HG02571 (cell line): ENCODE measurements around the gene COL4A1.

Source experiments
- ATAC-seq: cut with Tn5 transposase; IDR thresholded peaks from one replicate; pipeline ENCODE4 v1.9.1; 2021; ENCODE audit warnings: mild to moderate bottlenecking, moderate library complexity; ENCODE audit not compliant: unreplicated experiment

COL4A1 gene

DNA sequence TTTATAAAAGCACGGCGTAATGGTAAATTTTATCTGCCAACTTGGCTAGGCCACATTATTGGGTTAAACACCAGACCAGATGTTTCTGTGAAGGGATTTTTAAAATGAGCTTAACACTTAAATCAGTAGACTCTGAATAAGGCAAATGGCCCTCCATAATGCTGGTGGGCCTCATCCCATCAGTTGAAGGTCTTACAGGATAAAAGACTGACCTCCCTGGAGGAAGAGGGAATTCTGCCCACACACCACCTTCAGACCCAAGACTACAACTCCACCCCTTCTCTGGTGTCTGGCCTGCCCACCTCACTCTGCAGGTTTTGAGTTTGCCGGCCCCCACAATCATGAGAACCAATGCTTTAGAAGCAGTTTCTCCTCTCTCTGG is 96.4 kb downstream of the COL4A1 start:
- ATAC-seq: no peak

DNA sequence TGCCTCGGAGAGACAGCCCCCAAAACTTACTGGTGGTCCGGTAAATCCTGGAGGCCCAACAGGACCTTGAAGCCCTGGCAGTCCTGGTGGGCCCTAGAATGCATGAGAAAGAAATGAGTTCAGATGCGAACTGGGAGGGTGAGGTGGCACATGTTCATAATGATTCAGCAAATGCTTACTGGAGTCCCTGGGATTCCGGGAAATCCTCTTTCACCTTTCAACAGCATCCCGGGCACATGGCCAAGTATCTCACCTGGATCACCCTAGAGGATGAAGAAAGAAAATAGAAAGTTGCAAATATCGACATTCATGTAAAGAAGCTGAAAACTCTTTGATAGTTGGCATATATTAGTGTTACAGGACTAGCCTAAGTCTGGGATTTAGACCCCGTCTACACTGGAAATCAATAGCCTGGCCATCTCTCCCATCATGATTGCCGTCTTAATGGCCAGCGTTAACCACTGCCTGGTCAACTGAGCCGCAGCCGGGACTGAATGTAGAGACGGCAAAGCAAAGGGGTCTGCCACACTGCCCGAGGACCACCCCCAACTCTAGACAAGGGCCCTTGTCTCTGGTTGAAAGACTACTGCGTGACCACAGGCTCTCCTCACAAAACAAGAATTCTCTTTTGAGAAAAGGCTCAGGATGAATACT is 96.9 kb downstream of the COL4A1 start:
- no peak for ATAC-seq

DNA sequence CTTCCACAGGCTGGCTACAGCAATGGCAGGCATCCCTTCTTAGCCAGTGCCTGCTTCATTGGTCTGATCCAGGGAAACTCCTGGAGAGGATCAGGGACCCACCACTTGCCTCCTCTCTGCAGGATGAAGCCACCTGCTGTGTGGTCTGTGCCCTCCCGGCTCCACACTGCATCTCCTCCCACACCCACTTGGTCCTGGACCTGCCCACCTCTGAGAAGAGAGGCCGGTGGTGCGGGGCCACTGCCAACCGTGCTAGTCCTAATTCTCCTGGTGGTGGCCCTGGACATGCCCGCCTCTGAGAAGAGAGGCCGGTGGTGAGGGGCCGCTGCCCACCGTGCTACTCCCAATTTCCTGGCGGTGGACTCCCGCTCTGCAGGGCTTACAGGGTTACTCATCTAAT is 98.8 kb downstream of the COL4A1 start:
- ATAC-seq: no peak

DNA sequence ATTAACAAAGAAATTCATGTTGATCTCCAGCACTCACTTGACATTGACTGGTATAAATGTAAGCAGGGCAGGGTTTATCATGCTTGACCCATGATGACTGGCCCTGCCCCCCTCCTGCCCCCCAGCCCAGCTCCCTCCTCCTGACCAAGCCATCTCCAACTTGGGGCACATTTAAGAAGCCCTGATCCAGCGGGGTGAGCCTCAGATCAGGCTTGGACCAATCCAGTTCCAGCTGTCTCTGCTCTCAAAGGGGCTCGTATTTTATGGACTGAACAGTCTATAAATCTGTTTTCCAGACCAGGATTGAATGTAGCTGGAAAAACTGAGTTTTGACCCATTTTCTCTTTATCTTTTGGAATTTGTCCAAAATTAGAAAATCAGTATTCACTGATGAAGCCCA is 100.0 kb downstream of the COL4A1 start:
- ATAC-seq: no peak

DNA sequence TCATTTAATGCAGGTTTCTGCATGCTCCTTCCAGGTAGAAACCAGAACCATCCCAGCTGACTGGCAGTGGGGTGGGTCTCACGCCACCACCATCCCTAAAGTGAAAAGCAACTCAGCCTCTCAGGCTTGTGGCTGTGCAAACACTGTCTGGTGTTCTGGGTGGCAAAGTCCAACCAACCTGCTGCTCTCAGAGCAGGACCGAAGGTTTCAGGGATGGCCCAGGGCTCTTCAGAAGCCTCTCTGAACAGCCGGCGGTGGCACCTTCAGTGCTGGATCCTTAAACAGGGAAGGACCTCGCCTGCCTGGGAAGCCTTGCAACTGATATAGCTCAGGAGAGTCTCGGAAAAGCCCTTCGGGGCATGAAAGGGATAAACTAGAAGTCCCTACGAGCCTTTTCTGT is 100.8 kb downstream of the COL4A1 start:
- no peak for ATAC-seq

DNA sequence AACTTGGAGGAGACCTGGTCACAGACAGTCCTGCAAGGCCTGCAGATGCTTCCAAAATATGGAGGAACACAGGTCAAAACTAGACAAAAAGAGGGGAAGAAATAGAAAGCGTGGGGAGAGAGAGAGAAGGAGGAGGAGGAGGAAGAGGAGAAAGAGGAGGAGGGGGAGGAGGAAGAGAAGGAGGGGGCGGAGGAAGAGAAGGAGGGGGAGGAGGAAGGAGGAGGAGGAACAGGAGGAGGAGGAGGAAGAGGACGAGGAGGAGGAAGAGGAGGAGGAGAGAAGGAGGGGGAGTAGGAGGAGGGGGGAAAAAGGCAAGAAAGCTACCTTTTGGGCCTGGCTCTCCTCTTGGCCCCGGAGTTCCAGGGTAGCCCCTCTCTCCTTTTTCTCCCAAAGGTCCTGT is 105.8 kb downstream of the COL4A1 start:
- no peak for ATAC-seq

DNA sequence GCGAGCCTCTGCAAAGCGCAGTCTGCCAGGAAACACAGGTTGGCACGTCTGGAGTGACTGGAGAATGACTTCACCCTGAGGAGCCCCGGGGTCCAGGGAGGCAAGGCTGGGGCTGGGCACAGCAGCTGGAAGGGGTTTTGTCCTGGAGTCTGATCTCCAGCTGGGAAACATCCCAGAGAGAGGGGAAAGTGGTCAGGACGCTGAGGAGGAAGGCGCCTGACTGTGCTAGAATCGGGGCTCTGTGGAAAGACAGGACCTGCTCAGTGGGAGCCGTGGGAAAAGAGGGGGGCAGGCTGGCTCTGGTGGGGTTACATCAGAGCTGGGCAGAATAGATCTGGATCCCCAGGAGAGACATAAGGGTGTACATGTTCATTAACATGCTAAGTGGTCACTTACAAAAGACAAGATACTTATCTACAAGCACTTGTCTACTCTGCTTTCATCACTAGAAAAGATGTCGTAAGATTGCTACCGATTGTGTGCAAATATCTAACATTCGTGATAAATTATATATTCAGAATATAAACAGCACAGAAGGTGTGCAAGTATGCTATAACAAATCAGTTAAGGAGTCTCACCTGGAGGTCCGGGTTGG is 106.6 kb downstream of the COL4A1 start:
- no peak for ATAC-seq

DNA sequence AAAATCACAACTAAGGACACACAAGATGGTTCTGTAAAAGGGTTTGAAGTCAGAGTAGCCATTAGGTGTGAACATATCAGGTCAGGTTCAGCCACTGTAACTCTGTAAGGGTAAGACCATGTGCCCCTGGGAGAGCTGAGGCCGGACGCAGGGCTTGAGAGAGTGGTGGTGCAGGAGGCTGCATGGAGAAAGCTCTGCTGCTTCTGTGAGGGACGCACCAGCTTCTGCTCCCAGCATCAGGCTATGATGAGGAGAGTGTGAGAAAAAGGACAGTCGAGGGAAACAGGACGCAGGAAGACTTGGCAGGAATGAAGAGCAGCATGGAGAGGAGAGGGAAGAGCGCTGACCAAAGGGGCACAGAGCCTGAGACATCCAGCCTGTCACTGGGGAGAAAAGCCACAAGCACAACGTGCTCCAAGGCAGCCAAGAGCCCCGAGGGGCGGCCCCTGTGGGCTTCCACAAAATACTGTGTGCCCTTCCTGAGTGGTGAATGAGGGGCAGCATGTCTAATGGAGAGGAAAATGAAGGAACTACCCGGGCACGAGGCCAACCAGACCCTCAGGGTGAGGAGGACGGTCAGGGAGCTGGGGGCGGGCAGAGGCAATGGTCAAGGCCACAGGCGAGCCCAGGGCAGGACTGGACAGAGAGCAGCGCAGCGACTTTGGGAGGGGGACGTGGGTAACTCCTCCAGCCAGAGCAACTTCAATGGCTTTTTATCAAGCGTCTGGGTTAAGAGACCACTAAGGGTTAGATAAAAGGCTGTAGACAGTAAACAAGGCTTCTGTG is 107.7 kb downstream of the COL4A1 start:
- no peak for ATAC-seq

DNA sequence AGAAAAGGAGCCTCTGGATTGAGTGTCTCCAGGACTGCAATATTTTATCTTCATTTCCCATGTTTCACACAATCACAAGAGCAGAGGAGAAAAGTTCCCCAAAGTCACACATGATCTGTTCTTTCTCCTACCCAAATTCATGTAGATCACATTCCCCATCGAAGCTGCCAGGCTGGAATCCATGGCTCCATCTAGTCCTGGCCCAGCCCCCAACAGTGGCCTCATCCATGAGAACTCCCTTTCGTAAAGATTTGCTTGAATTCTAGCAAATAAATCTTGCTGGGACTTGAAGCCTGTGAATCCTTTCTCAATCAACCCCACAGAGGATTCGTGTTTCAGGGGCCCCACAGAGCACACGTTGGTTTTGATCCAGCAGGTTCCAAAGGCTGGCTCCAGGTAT is 109.5 kb downstream of the COL4A1 start:
- ATAC-seq: no peak

DNA sequence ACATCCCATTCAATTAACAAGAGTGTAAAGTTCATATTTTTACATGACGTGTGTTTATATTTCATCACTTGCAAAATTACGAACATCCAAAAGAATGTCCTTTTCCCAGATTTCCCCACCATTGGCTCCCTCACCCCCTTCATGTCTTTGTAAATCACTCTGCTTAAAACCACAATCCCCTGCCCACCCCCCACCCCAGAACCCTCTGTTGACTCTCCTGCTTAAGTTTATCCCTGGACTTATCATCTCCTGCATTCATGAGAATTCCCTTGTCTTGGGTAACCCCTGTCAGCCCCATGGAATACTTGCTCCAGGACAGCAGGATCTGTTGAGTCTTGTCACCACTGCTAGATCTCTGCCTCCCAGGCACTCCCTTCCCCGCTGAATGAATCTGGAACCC is 109.9 kb downstream of the COL4A1 start:
- no peak for ATAC-seq

DNA sequence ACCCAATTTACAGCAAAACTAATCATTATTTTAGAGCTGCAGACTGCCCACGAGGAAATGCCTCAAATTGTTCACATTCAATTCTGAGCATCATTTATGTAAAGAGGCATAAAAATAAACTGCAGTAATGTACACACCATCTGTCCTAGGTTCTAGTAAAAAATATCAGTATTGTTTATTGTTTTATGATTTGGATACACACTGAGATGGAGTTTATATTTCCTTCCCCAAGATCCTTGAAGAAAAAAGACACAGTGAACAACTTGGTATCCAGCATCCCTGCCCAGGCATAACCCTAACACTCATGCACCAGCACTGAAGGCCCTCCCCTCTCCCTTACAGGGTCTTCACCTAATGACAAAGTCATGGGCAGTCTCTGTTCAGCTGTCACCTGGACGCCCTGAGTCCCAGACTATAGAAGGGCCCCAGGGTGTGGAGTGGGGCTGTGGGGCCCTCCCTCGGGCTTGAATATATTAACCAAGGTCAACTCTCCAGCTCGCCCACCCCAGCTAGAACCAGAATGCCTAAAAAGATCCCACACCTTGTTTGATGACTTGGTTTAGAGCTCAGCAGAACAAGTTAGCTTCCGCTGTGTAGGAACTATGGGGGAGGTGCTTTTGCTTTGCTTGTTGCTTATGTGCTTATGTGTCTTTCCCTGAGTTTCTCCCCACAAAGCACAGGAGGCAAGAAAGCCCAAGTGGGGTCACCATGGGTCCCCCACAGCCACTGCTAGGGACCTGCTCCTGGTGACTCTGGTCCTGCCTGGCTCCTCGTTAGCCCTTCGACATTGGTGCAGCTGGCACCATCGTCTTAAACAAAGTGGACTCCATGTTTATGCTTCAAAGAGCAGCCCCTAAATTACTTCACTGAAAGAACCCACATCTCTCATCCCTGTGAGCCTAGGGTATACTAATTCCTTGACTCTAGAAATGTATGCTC is 111.1 kb downstream of the COL4A1 start:
- ATAC-seq: no peak

DNA sequence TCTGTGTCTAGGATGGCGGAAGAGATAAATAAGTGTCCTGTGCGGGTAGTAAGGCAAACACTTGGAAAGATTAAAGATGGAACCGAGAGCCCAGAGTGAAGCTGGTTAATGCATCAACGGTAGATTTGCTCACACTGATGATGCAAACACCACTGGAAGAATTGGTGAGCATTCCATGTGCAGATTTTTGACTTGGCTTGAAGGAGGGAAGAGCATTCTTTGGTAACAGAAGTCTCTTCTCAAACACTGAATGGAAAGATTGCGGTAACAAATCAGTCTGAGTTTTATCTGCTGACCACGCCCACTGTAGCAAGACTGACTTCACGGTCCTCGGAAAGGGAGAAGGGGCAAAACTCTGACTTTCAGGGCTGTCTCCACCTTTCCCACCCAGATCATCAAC is 112.5 kb downstream of the COL4A1 start:
- ATAC-seq: no peak

DNA sequence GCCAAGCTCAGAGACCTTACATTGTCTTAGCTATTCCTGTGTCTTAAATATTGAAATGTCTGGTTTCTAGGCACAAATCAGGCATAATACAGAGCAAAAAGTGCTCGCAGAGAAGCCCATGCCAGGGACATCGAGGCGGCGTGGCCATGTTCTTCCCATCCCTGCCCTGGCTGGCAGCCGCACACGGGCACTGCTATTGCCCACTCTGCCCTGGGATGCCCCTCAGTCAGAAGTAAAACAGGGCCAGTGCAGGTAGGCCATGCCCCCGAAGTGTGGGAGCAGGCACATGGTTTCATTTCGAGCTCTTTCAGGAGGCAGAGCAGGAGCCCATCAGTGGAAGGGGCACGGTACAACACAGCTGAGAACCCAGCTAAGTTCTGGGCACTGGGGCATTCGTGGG is 113.5 kb downstream of the COL4A1 start:
- ATAC-seq: no peak

DNA sequence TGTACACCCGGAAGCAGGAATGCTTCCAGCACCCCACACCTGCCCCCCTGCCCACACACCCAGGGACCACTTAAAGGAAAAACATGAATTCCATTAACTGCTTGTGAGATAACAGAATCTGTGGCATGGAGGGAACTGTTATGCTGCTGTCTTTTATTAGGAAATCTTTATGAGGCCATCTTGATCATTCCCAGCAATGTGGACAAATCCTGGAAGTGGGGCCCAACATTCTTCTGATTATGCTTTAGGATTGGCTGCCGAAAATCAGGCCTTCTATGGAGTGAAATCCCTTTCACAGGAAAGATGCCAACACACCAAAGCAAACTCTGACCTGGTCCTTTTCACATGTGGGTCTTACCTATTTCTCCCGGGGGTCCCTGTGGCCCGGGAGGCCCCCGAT is 114.5 kb downstream of the COL4A1 start:
- ATAC-seq: no peak

DNA sequence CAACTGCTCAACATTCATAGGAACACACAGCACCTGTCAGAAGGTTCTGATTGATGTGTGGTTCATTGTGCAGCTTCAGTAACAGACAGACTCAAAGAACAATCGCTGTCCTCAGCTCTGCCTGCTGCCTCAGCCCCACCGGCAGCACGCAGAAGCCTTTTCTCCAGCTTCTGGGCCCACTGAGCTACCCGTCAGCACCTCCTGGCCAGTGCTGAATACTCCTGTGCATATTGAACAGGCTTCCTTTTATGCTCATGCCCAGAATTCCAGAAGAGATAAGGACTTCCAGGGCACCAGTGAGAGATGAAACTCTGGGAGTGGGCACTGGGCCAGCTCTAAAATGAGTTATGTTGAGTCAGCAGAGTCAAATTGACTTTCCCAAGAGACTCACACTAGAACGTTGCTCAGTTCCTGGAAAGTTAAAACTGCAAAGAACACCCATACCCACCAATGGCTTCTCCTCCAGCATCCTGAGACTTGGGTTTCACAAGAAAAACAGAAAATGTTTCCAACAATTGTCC is 119.3 kb downstream of the COL4A1 start:
- no peak for ATAC-seq

DNA sequence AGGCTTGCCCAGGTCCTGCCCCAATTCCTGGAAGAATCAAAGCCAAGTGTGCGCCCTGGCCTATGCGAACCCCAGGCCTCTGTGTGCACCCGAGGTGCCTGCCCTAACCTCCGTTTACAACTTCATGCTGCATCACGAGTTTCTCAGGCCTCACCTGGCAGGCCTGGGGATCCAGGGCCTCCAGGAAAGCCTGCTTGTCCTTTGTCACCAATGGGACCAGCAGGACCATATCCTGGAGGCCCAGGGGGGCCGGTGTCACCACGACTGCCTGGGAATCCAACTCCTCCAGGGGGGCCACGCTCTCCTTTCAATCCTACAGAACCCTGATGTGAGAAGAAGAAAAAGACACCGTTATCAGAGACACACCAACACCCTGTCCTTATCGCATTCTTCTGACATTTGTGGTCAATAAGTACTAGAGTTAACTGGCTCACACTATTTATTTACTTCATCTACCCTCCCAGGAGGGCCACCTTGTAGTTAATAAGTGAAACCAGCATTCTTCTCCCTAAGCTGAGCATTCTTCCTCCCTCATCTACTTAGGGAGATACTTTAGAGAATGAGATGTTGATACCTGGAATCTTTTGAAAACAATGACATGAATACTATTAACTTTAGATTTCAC is 120.6 kb downstream of the COL4A1 start:
- no peak for ATAC-seq

DNA sequence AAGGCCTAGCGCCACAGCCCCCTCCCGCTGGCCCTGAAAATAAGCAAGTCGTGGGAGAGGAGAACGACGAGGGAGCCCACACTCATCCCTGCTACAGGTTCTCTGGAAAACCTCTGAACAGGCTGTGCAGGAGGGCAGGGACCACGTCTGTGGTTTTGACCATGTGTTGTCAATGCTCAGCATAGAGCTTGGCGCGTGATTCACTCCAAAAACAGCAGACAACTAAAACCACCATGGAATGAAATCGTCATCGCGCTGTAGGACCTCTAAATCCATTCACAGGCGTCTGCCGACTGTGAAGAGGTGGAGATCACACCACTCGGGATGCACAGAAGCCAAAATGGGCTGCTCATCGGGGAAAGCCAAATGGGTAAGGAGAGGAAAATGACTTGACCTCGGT is 121.3 kb downstream of the COL4A1 start:
- ATAC-seq: no peak

DNA sequence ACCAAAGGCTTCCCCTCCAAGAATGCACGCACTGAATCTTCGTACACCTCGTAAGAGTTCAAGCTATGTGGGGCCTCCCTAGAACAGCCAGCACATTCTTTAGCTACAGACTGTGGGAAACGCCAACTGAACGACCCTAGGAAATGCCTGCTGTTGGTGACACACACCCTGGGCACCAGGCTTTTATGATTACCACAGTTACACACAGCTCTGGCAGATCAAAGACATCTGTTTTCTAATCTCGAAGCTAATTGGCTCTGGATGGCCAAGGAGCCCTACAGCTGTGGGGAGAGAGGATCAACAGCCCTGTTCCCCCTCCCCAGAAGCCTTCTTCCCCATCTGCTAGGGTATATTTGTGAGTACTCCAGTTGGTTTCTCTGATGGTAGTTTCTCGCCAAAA is 123.0 kb downstream of the COL4A1 start:
- no peak for ATAC-seq

DNA sequence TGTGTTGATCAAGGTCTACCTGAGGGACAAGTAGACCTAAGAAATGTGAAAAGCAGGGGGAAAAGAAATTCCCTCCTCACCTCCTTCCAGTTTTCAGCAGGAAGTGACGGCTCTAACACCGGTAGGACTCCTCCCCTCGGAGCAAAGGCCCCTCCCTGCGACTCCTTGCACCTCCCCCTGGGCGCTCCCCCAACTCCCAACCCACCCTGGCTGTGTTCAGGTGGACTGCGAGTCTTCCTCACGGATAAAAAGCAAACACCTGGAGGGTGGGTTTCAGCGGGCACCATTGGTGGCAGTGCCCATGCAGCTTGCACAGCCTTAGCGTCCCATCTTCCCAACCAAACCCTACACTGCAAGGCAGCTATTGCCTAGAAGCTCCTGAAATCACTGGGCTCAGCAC is 124.5 kb downstream of the COL4A1 start:
- ATAC-seq: no peak

DNA sequence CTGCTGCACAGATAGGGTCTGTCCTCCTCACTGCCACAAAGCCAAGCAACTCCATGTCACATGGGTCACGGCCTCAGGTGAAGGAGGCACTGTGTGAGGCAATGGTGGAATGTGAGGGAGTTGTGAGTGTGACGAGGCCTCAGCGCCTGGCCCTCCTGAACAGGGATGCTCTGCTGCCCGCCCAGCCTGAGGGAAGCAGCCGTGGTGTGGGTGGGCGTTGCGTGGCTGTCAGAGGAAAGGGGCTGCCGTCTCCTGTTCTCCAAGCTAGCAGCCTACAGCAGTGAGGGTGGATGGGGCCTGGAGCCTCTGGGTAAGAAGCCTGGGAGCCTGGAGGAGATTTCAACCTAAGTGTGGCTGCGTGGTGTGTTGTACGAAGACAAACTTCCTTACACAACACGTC is 125.0 kb downstream of the COL4A1 start:
- ATAC-seq: no peak

DNA sequence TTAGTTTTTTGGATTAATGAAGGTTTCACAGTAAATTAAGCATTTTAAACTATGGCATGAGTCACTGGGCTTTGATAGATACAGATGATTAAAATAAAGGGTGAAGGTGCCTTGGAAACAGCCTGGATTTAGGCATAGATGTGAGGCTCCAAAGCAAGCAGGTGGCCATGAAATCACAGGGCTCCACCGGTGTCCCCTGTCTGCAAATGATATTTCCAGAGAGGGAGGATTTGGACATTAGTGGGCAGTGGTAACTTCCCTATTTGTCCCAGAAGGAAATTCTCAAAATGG is 127.2 kb downstream of the COL4A1 start:
- ATAC-seq: no peak
